GM03348 (cell line): ENCODE results near the gene SMARCA2.

Source experiments
- DNase-seq: peaks from one replicate; pipeline ENCODE4 v3.0.0; 2012; ENCODE audit warnings: low spot score

The SMARCA2 gene

GRCh38 chr9:2174911-2175310 lies 159.8 kb downstream of the SMARCA2 start:
- DNase-seq: no peak

- DNase-seq: no peak
Observed at GRCh38 chr9:2177121-2177520, 162.0 kb downstream of the SMARCA2 start.

GRCh38 chr9:2178034-2178734 lies 163.0 kb downstream of the SMARCA2 start:
- no peak for DNase-seq

- no peak for DNase-seq
Observed at GRCh38 chr9:2179567-2179966, 164.4 kb downstream of the SMARCA2 start.

GRCh38 chr9:2180154-2180553 lies 165.0 kb downstream of the SMARCA2 start:
- no peak for DNase-seq

- no peak for DNase-seq
Observed at GRCh38 chr9:2180704-2181103, 165.6 kb downstream of the SMARCA2 start.

GRCh38 chr9:2181792-2182191 lies 166.6 kb downstream of the SMARCA2 start:
- DNase-seq: peak; percentile 20

GRCh38 chr9:2190939-2191608 lies 175.9 kb downstream of the SMARCA2 start:
- no peak for DNase-seq

GRCh38 chr9:2191609-2191972 lies 176.4 kb downstream of the SMARCA2 start:
- no peak for DNase-seq

GRCh38 chr9:2192356-2192979 lies 177.3 kb downstream of the SMARCA2 start:
- no peak for DNase-seq

GRCh38 chr9:2193552-2193951 lies 178.4 kb downstream of the SMARCA2 start:
- no peak for DNase-seq

- DNase-seq: no peak
Observed at GRCh38 chr9:2195211-2195610, 180.1 kb downstream of the SMARCA2 start.

- DNase-seq: no peak
Observed at GRCh38 chr9:2196757-2197156, 181.6 kb downstream of the SMARCA2 start.

- no peak for DNase-seq
Observed at GRCh38 chr9:2198956-2199635, 183.9 kb downstream of the SMARCA2 start.

GRCh38 chr9:2199999-2200796 lies 185.1 kb downstream of the SMARCA2 start:
- no peak for DNase-seq

GRCh38 chr9:2208465-2208864 lies 193.3 kb downstream of the SMARCA2 start:
- DNase-seq: no peak

- no peak for DNase-seq
Observed at GRCh38 chr9:2208991-2209390, 193.8 kb downstream of the SMARCA2 start.

- no peak for DNase-seq
Observed at GRCh38 chr9:2209400-2209799, 194.3 kb downstream of the SMARCA2 start.

- DNase-seq: no peak
Observed at GRCh38 chr9:2210201-2210600, 195.1 kb downstream of the SMARCA2 start.

GRCh38 chr9:2213830-2214468 lies 198.8 kb downstream of the SMARCA2 start:
- no peak for DNase-seq

- no peak for DNase-seq
Observed at GRCh38 chr9:2214707-2215106, 199.6 kb downstream of the SMARCA2 start.
